SU-DHL-6 (cell line): Measurements from ENCODE around the gene KHDRBS1.

Experiments
- CTCF ChIP-seq: fragments of 200-600 bp; sonication (generic); IDR thresholded peaks from one replicate; pipeline ENCODE4 v1.5.1; 2017; ENCODE audit warnings: antibody characterized with exemption, mild to moderate bottlenecking, low read length, moderate library complexity; ENCODE audit not compliant: insufficient read depth, poor library complexity, severe bottlenecking
- EZH2phosphoT487 ChIP-seq: fragments of 200-600 bp; sonication (generic), shearing (Covaris generic); conservative IDR thresholded peaks from 2 replicates; pipeline ENCODE4 v1.6.1; 2018; ENCODE audit warnings: mild to moderate bottlenecking, antibody characterized with exemption, low read length, moderate library complexity, mixed read lengths

GRCh38 chr1:32082022-32082421 lies 68.4 kb downstream of the KHDRBS1 start:
- TF ChIP-seq CTCF (no peak), EZH2phosphoT487 (no peak)
